HG03025 (cell line): ENCODE results near the gene KCNK3.
"Not testable (repeated sequence)": the region's sequence is repeated elsewhere in the genome, so short reads cannot be mapped to it uniquely, and the experiment has no call there.

Source experiments
- ATAC-seq: cut with Tn5 transposase; IDR thresholded peaks from one replicate; pipeline ENCODE4 v1.9.1; 2021; ENCODE audit warnings: mild to moderate bottlenecking, moderate library complexity; ENCODE audit not compliant: unreplicated experiment, low FRiP score

Gene KCNK3

DNA sequence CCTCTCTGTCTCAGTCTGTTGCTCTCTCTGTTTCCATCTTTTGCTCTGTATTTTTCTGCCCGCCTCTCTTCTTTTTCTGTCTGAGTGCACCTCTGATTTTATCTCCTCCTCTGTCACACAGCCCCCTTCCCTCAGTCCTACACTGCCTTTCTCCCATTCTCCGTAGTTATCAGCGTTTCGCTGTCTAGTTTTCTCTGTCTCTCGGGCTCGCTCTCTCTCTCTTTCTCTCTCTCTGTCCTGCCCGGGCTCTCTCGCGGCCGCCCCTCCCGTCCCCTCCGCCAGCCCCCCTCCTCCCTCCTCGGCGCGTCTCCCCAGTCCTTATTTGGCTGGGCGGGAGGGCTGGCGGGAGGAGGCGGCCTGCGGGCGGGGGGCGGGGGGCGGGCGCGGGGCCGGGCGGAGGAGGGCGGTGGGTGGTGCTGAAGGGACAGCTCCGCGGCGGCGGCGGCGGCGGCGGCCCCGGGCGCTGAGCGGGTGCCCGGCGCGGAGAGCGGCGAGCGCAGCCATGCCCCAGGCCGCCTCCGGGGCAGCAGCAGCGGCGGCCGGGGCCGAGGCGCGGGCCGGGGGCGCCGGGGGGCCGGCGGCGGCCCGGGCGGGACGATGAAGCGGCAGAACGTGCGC is at the start of gene KCNK3:
KCNK3 (plus strand) TSS at position 444 of the 618 bp plus-strand sequence; CDS start at position 598, 154 bp downstream.
- no peak for ATAC-seq

DNA sequence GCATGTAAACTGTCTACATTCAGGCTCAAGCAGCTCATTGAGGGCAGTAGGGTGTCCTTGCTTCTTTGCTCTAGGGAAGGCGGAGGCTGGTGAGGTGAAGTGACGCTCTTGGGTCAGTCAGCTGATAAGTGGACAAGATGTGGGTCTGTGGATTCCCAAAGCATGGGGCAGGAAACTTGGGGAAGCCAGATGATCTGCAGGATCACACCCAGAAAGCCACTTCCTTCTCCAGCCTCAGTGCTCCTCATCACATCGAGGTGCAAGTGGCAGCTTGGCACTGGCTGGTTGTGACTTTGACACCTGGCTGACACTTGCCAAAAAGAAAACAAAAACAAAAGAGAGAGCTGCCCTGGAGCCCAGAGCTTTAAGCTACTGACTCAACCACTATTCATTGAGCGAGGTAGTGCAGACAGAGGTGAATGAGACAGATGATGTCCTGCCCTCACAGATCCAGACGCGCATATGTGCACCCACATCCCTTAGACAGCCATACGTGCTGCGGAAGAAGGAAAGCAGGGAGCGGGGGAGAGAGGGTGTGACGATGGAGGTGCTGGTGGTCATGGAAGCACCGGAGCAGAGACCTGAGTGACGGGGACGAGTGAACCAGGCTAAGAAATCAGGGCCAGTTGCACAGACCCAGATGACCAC is 48.2 kb upstream of the KCNK3 start:
- no peak for ATAC-seq

- no peak for ATAC-seq
Measured at GRCh38 chr2:26645762-26646161, 46.8 kb upstream of the KCNK3 start.

- no peak for ATAC-seq
Measured at GRCh38 chr2:26646986-26647672, 45.4 kb upstream of the KCNK3 start.

DNA sequence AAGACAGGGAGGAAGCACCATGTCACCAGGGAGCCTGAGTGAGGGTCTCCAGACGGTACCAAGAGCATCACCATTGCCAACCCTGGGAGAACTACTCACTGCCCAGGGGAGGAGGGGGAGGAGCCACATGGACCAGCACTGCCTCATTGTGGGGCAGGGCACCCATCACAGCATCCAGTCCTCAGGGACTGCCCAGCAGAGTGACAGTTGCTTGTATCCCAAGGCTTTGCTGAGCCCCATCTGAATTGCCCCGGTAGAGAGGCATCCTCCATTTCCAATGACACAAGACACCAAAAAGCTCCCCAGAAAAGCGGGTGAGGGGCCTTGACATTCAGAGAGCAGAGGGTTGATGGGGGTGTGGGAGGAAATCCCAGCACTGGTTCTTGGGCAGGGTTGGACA is 44.5 kb upstream of the KCNK3 start:
- ATAC-seq, result no peak

GRCh38 chr2:26648516-26648915 is 44.0 kb upstream of the KCNK3 start:
- no peak for ATAC-seq

GRCh38 chr2:26649322-26649721 is 43.2 kb upstream of the KCNK3 start:
- no peak for ATAC-seq

- no peak for ATAC-seq
Measured at GRCh38 chr2:26649992-26650712, 42.4 kb upstream of the KCNK3 start.

- ATAC-seq, result no peak
Measured at GRCh38 chr2:26650713-26651469, 41.6 kb upstream of the KCNK3 start.

- ATAC-seq, result no peak
Measured at GRCh38 chr2:26651470-26651771, 41.1 kb upstream of the KCNK3 start.

DNA sequence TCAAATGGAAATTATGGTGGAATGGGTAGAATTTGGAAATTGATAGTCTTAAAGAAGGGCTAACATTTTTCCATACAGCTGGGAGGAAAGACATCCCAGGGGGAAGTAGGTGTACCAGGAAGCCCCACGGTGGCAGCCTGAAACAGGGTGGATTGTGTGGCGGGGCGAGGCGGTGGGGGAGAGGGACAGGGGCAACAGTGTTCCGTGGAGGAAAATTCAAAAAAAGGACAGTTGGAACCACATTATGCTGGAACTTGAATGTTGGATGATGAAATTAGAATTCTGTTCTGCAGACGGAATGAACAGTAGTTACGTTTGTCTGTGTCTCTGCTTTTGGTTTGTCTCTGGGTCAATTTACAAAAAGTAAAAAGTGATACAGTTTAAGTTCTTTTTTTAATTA is 40.7 kb upstream of the KCNK3 start:
- ATAC-seq, result no peak

GRCh38 chr2:26652361-26653041 is 40.0 kb upstream of the KCNK3 start:
- ATAC-seq, result no peak

- ATAC-seq, result no peak
Measured at GRCh38 chr2:26653207-26654060, 39.1 kb upstream of the KCNK3 start.

- no peak for ATAC-seq
Measured at GRCh38 chr2:26654061-26654340, 38.5 kb upstream of the KCNK3 start.

DNA sequence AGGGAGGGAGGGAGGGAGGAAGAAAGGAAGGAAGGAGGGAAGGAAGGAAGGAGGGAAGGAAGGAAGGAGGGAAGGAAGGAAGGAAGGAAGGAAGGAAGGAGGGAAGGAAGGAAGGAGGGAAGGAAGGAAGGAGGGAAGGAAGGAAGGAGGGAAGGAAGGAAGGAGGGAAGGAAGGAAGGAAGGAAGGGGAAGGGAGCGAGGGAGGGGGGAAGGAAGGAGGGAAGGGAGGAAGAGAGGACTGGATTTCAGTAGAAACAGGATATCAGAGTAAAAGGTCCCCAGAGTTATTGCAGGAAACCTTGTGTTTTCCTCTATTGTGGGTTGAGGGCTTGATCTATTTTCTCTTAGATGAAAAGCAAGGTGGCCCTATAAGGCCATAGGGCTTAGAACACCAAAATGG is 37.4 kb upstream of the KCNK3 start:
- not testable (repeated sequence) for ATAC-seq

- no peak for ATAC-seq
Measured at GRCh38 chr2:26655611-26656195, 36.8 kb upstream of the KCNK3 start.

- no peak for ATAC-seq
Measured at GRCh38 chr2:26657265-26657664, 35.3 kb upstream of the KCNK3 start.

DNA sequence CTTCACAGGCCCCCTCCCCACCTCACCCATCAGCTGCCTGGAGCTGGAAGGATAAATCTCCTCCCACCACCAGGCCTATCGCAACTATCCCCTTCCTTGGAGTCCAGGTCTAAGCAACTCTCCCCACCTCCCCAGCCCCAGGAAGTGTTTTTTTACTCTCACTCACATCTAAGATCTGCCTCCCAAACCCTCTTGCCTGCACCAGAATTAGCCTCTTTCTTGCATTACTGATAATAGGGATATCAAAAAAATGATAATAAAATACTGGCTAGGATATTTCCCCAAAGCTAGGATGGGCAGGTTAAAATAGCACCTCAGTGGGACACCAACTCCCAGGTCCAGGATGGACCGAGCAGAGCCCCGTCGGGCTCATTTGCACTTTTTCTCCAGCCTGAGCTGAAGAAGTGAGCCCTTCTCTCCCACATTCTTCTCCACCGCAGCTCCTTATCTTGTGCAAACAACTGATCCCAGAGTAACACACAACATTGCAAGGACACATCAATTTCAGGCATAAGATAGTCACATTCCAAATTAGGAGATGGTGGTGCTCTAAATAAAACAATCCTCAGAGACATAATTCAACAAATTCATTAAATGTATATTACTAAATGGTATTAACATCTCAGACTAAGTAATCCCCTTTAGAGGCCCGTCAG is 33.7 kb upstream of the KCNK3 start:
- no peak for ATAC-seq
